HEK293 (cell line): ENCODE measurements around the gene CLIC3.

ENCODE experiments used
- CTCF ChIA-PET: fragments of 350-600 bp; formaldehyde crosslinking; extraction: SDS; loops from one replicate; lab custom pipeline; 2021; ENCODE audit warnings: antibody characterized with exemption; lab: Yijun Ruan, JAX
- POLR2A ChIA-PET: fragments of 300-600 bp; formaldehyde crosslinking; extraction: SDS; loops from one replicate; lab custom pipeline; 2020; ENCODE audit warnings: antibody characterized with exemption, inconsistent platforms; lab: Yijun Ruan, JAX
- H3K27ac ChIP-seq: fragments of 200-500 bp; sonication (Bioruptor generic); 2 replicates; pipeline ENCODE4 v1.5.1; 2014; ENCODE audit warnings: low read depth, low read length, control low read depth, inconsistent platforms; ENCODE audit errors: extremely low read depth
- H3K36me3 ChIP-seq, 2 experiments: fragments of 200-500 bp in 1 of 2; sonication (Bioruptor generic) in 1 of 2; 1 replicate in 1 of 2; 2 replicates in 1 of 2; pipeline ENCODE4 v1.5.1; 2014 to 2017; ENCODE audit warnings: inconsistent platforms in 2 of 2, low read length in 2 of 2; ENCODE audit not compliant: control insufficient read depth in 2 of 2, insufficient read depth in 1 of 2
- H3K4me1 ChIP-seq: fragments of 200-500 bp; sonication (Bioruptor generic); 2 replicates; pipeline ENCODE4 v1.5.1; 2014; ENCODE audit warnings: mild to moderate bottlenecking, low read length, inconsistent platforms; ENCODE audit not compliant: control insufficient read depth, insufficient read depth
- H3K4me3 ChIP-seq: 2 replicates; pipeline ENCODE4 v1.5.1; 2011; ENCODE audit warnings: low read depth, mild to moderate bottlenecking, control low read depth, low read length, moderate library complexity
- H3K9me3 ChIP-seq: fragments of 200-500 bp; sonication (Bioruptor generic); 2 replicates; pipeline ENCODE4 v1.5.1; 2014; ENCODE audit warnings: low read depth, low read length, inconsistent platforms; ENCODE audit not compliant: control insufficient read depth, insufficient read depth
- BCL11A ChIP-seq: fragments of 450-650 bp; formaldehyde crosslinking; IDR thresholded peaks from 2 replicates; pipeline ENCODE4 v1.5.1; 2016; ENCODE audit warnings: low read depth, missing biosample characterization, missing genetic modification characterization
- BCL11B ChIP-seq: fragments of 450-650 bp; formaldehyde crosslinking; IDR thresholded peaks from 2 replicates; pipeline ENCODE4 v1.5.1; 2016; ENCODE audit warnings: low read depth, missing biosample characterization, missing genetic modification characterization
- EGR2 ChIP-seq: fragments of 450-650 bp; formaldehyde crosslinking; IDR thresholded peaks from 2 replicates; pipeline ENCODE4 v1.5.1; 2016; ENCODE audit warnings: low read depth, missing biosample characterization, missing genetic modification characterization
- HIC1 ChIP-seq: fragments of 450-650 bp; formaldehyde crosslinking; IDR thresholded peaks from 2 replicates; pipeline ENCODE4 v1.5.1; 2016; ENCODE audit warnings: missing biosample characterization, missing genetic modification characterization
- IKZF3 ChIP-seq: fragments of 450-650 bp; IDR thresholded peaks from 2 replicates; pipeline ENCODE4 v1.5.0; 2018; ENCODE audit warnings: missing biosample characterization, mild to moderate bottlenecking, missing genetic modification characterization, moderate library complexity
- KLF16 ChIP-seq: fragments of 450-650 bp; formaldehyde crosslinking; IDR thresholded peaks from 2 replicates; pipeline ENCODE4 v1.5.1; 2017; ENCODE audit warnings: missing biosample characterization, missing genetic modification characterization
- KLF17 ChIP-seq: fragments of 450-650 bp; formaldehyde crosslinking; IDR thresholded peaks from 2 replicates; pipeline ENCODE4 v1.5.1; 2016; ENCODE audit warnings: missing biosample characterization, missing genetic modification characterization
- SCRT2 ChIP-seq: fragments of 450-650 bp; formaldehyde crosslinking; IDR thresholded peaks from 2 replicates; pipeline ENCODE4 v1.5.1; 2016; ENCODE audit warnings: missing biosample characterization, missing genetic modification characterization
- SP2 ChIP-seq: fragments of 450-650 bp; formaldehyde crosslinking; IDR thresholded peaks from 2 replicates; pipeline ENCODE4 v1.5.1; 2016; ENCODE audit warnings: missing biosample characterization, missing genetic modification characterization
- SP3 ChIP-seq: fragments of 450-650 bp; formaldehyde crosslinking; IDR thresholded peaks from 2 replicates; pipeline ENCODE4 v1.5.1; 2016; ENCODE audit warnings: missing biosample characterization, missing genetic modification characterization
- SP7 ChIP-seq: fragments of 450-650 bp; formaldehyde crosslinking; IDR thresholded peaks from 2 replicates; pipeline ENCODE4 v1.5.1; 2016; ENCODE audit warnings: missing biosample characterization, missing genetic modification characterization
- TRIM28 ChIP-seq: IDR thresholded peaks from 2 replicates; pipeline ENCODE4 v1.6.1; 2011; ENCODE audit warnings: low read length, control low read depth, borderline replicate concordance
- ZBTB17 ChIP-seq: fragments of 450-650 bp; formaldehyde crosslinking; IDR thresholded peaks from 2 replicates; pipeline ENCODE4 v1.5.1; 2016; ENCODE audit warnings: missing biosample characterization, missing genetic modification characterization
- ZEB2 ChIP-seq: fragments of 450-650 bp; formaldehyde crosslinking; IDR thresholded peaks from 2 replicates; pipeline ENCODE4 v1.5.1; 2016; ENCODE audit warnings: missing biosample characterization, missing genetic modification characterization
- ZFHX2 ChIP-seq: fragments of 450-650 bp; formaldehyde crosslinking; conservative IDR thresholded peaks from 2 replicates; pipeline ENCODE4 v1.5.1; 2016; ENCODE audit warnings: missing biosample characterization, missing genetic modification characterization
- ZFP37 ChIP-seq: fragments of 450-650 bp; formaldehyde crosslinking; IDR thresholded peaks from 2 replicates; pipeline ENCODE4 v1.5.1; 2016; ENCODE audit warnings: missing biosample characterization, missing genetic modification characterization
- ZFP69B ChIP-seq: fragments of 450-650 bp; formaldehyde crosslinking; IDR thresholded peaks from 2 replicates; pipeline ENCODE4 v1.5.1; 2016; ENCODE audit warnings: missing biosample characterization, missing genetic modification characterization
- ZNF121 ChIP-seq: fragments of 450-650 bp; formaldehyde crosslinking; IDR thresholded peaks from 2 replicates; pipeline ENCODE4 v1.5.1; 2016; ENCODE audit warnings: missing biosample characterization, missing genetic modification characterization
- ZNF2 ChIP-seq: fragments of 450-650 bp; formaldehyde crosslinking; IDR thresholded peaks from 2 replicates; pipeline ENCODE4 v1.5.1; 2016; ENCODE audit warnings: missing biosample characterization, missing genetic modification characterization
- ZNF404 ChIP-seq: fragments of 450-650 bp; formaldehyde crosslinking; IDR thresholded peaks from 2 replicates; pipeline ENCODE4 v1.5.1; 2017; ENCODE audit warnings: missing biosample characterization, missing genetic modification characterization
- ZNF549 ChIP-seq: fragments of 450-650 bp; IDR thresholded peaks from 2 replicates; pipeline ENCODE4 v1.5.1; 2018; ENCODE audit warnings: missing biosample characterization, missing genetic modification characterization, mild to moderate bottlenecking, inconsistent platforms, moderate library complexity
- ZNF610 ChIP-seq: fragments of 450-650 bp; formaldehyde crosslinking; IDR thresholded peaks from 2 replicates; pipeline ENCODE4 v1.5.1; 2016; ENCODE audit warnings: missing biosample characterization, missing genetic modification characterization, borderline replicate concordance
- ZNF629 ChIP-seq: fragments of 450-650 bp; formaldehyde crosslinking; IDR thresholded peaks from 2 replicates; pipeline ENCODE4 v1.5.1; 2017; ENCODE audit warnings: missing biosample characterization, missing genetic modification characterization
- ZNF645 ChIP-seq: fragments of 450-650 bp; formaldehyde crosslinking; IDR thresholded peaks from 2 replicates; pipeline ENCODE4; 2016; ENCODE audit warnings: missing biosample characterization, missing genetic modification characterization
- ZNF692 ChIP-seq: fragments of 450-650 bp; formaldehyde crosslinking; IDR thresholded peaks from 2 replicates; pipeline ENCODE4 v1.5.1; 2016; ENCODE audit warnings: missing biosample characterization, missing genetic modification characterization
- ZNF76 ChIP-seq: fragments of 450-650 bp; formaldehyde crosslinking; IDR thresholded peaks from 2 replicates; pipeline ENCODE4; 2016; ENCODE audit warnings: low read depth, missing biosample characterization, missing genetic modification characterization, borderline replicate concordance
- ZNF768 ChIP-seq: fragments of 450-650 bp; formaldehyde crosslinking; IDR thresholded peaks from 2 replicates; pipeline ENCODE4 v1.5.1; 2018; ENCODE audit warnings: missing biosample characterization, mild to moderate bottlenecking, missing genetic modification characterization
- ZSCAN18 ChIP-seq: fragments of 450-650 bp; formaldehyde crosslinking; IDR thresholded peaks from 2 replicates; pipeline ENCODE4 v1.5.1; 2016; ENCODE audit warnings: missing biosample characterization, missing genetic modification characterization
- ZSCAN30 ChIP-seq: fragments of 450-650 bp; IDR thresholded peaks from 2 replicates; pipeline ENCODE4 v1.5.1; 2018; ENCODE audit warnings: missing biosample characterization, mild to moderate bottlenecking, missing genetic modification characterization, moderate library complexity

CLIC3 gene

GRCh38 chr9:137028263-137029057 is 32.1 kb upstream of the CLIC3 start:
- POLR2A ChIA-PET: interaction anchor here (0.6 to 1.7 kb wide), 10 partner anchors 9 to 236 kb away, joined by 3 to 8 read pairs (median 3); partner anchors contain the start of genes PAXX and TUBB4B
- Histone ChIP-seq H3K4me3 (peak overlapping the region; percentile 42), H3K27ac (peak overlapping the region; percentile 62; the same call in 1 of the 2 replicates), H3K9me3 (no peaks in the 10 kb centered on the region), H3K4me1 (peaks cover 2% of the 10 kb centered on the region; the same call in 1 of the 2 replicates), H3K36me3 (no peaks in the 10 kb centered on the region)
- CTCF ChIA-PET: interaction anchor here (0.5 to 5.8 kb wide), 64 partner anchors 9 to 965 kb away, joined by 3 to 86 read pairs (median 5); partner anchors contain the start of genes C8G, CLIC3, NPDC1 and PAXX
- TF ChIP-seq ZNF645: no peak
- TF ChIP-seq ZFHX2 (tag by site-specific recombination): peak; percentile 88
- TF ChIP-seq ZNF692 (tag by site-specific recombination): peak; percentile 74; the same call in 1 of the 2 replicates
- TF ChIP-seq SP7 (tag by site-specific recombination): peak; percentile 31; the same call in 1 of the 2 replicates
- TF ChIP-seq EGR2 (tag by site-specific recombination): peak; percentile 41
- TF ChIP-seq ZNF121 (tag by site-specific recombination): no peak
- 0 out of 2 replicates have a peak, but pooled peaks have one; percentile 27 for TF ChIP-seq ZNF629 (tag by site-specific recombination)
- no peak for TF ChIP-seq ZNF549
- peak; percentile 92 for TF ChIP-seq ZEB2 (tag by site-specific recombination)
- 0 out of 2 replicates have a peak, but pooled peaks have one; percentile 12 for TF ChIP-seq ZNF610 (tag by site-specific recombination)
- TF ChIP-seq ZNF768 (tag by site-specific recombination): no peak
- TF ChIP-seq TRIM28: no peak
- 0 out of 2 replicates have a peak, but pooled peaks have one; percentile 2 for TF ChIP-seq ZFP37
- no peak for TF ChIP-seq KLF16 (tag by site-specific recombination)
- TF ChIP-seq HIC1 (tag by site-specific recombination): peak; percentile 29
- peak; percentile 77 for TF ChIP-seq ZBTB17 (tag by site-specific recombination)
- TF ChIP-seq BCL11B (tag by site-specific recombination): peak; percentile 63; the same call in 1 of the 2 replicates
- no peak for TF ChIP-seq ZSCAN18 (tag by site-specific recombination)
- TF ChIP-seq ZFP69B (tag by site-specific recombination): 0 out of 2 replicates have a peak, but pooled peaks have one; percentile 38
- peak; percentile 48; the same call in 1 of the 2 replicates for TF ChIP-seq ZNF2 (tag by site-specific recombination)
- TF ChIP-seq SCRT2: no peak
- TF ChIP-seq ZNF404 (tag by site-specific recombination): no peak
- peak; percentile 55 for TF ChIP-seq SP3
- TF ChIP-seq ZNF76 (tag by site-specific recombination): 0 out of 2 replicates have a peak, but pooled peaks have one; percentile 9
- peak; percentile 44 for TF ChIP-seq SP2
- TF ChIP-seq ZSCAN30 (tag by site-specific recombination): 0 out of 2 replicates have a peak, but pooled peaks have one; percentile 26
- 0 out of 2 replicates have a peak, but pooled peaks have one; percentile 48 for TF ChIP-seq IKZF3 (tag by site-specific recombination)
- TF ChIP-seq KLF17 (tag by site-specific recombination): peak; percentile 64; the same call in 1 of the 2 replicates
- TF ChIP-seq BCL11A (tag by site-specific recombination): peak; percentile 54; the same call in 1 of the 2 replicates
